Endometrium (tissue), 2 donors: ENCODE results near the gene TPRX1.
"Not testable (repeated sequence)": the region's sequence is repeated elsewhere in the genome, so short reads cannot be mapped to it uniquely, and the experiment has no call there.

Experiments
- FAIRE-seq: peaks from 2 replicates; lab custom pipeline; 2012; peaks lifted over from hg19 to GRCh38; lab: Jason Lieb, UNC
- donor health status: control.
- donor health status: control.

Gene TPRX1, protein sequence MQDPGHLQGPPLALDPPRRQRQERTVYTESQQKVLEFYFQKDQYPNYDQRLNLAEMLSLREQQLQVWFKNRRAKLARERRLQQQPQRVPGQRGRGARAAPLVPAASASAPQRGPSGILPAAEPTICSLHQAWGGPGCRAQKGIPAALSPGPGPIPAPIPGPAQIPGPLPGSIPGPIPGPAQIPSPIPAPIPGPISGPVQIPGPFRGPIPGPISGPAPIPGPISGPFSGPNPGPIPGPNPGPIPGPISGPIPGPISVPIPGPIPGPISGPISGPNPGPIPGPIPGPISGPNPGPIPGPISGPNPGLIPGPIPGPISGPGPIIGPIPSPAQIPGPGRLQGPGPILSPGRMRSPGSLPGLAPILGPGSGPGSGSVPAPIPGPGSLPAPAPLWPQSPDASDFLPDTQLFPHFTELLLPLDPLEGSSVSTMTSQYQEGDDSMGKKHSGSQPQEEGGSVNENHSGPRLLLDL

DNA sequence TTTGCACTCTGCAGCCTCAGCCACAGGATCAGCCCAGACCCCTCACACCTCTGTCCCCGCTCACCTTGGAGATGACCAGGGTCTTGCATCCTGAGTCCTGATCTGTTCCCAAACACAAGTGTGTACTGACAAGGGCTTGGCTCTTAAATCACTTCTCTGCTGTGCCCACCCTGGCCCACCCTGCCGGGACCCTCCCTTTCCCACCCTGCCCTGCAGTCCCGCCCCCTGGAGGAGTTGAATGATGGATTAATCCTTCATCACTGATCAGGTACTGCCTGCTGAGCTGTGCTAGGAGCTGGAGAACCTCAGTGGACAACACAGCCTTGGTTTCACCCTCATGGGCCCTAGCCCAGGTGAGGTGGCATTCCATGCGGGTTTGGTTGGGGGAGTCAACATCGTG, at the start of gene TPRX1:
Gene TPRX1, minus strand, starts transcription at position 101 of the 400 bp plus-strand sequence. Its CDS starts 12 bp downstream, at position 89.
- not testable (repeated sequence) for FAIRE-seq

DNA sequence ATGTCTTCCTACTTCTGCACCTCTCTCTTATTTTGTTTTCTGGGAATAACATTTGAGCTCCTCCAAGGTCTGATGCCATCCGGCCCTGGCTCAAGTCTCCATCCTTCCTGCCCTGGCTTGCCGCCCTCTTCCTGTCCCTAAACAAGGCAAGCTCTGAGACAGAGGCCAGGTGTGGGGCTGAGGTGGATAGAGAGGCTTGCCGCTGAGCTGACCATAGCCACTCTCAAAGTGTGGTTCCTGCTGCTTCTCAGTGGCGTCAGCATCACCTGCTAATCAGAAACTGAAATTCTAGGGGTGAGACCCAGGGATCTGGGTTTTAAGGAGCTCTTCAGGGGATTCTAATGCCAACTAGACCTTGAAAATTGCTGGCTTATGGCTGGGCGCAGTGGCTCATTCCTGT, 48.7 kb upstream of the TPRX1 start:
- no peak for FAIRE-seq

DNA sequence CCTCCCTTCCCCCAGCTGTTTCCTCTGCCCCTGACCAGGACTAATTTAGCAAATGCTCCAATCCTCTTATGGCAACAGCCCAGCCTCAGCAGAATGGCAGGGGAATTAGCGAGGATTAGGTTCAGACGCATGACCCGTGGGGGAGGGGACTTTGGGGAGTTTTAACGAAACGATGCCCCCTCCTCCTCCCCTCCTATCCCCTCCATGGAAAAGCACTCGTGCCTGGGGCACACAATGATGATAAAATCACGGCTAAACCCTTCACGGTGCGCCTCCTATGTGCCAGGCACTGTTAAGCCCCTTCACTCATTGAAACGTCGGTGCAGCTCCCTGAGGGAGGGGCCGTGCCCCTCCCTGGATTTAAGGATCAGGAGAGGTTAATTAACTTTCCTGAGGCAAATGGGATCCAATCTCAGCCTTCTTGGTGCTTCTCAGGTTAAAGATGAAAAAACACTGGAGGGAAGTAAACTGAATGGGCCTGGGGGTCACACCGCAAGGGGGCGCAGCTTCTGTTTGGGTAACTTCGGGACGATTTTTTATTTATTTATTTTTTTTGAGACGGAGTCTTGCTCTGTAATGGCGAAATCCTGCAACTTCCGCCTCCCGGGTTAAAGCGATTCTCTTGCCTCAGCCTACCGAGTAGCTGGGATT, 44.6 kb upstream of the TPRX1 start:
- FAIRE-seq: no peak

DNA sequence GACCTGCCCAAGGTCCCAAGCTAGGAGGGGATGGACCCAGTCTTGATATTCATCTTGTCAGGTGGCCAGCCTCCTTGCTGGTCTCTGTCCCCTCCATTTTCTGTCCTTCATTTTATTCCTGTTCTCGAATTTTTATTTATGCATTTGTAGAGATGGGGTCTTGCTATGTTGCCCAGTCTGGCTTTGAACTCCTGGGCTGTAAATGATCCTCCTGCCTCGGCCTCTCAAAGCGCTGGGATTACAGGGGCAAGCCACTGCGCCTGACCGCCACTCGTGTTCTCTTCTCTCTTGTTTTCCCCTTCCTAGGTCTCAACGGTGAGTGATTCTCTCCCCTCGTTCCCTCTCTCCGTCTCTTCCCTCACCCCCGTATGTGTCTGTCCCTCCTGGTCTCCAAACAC, 44.1 kb upstream of the TPRX1 start:
- no peak for FAIRE-seq

DNA sequence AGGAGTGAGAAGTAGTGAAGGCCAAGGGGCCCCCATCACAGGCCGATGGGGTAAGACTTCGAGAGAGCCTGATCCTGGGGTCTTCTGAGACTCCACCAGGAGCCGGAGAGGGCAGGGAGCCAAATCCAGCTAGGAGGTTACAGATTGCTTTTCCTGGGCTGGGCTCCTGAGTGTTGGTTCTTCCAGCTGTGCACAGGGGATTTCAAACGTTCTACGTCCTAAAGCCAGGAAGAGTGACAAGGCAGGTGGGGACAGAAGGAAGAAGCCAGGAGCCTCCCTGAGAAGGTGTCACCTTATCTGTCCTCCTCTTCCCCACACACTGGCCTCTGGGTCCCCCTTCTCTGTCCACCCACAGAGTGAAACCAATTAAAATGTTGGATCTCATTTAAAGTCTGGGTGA, 38.6 kb upstream of the TPRX1 start:
- no peak for FAIRE-seq

DNA sequence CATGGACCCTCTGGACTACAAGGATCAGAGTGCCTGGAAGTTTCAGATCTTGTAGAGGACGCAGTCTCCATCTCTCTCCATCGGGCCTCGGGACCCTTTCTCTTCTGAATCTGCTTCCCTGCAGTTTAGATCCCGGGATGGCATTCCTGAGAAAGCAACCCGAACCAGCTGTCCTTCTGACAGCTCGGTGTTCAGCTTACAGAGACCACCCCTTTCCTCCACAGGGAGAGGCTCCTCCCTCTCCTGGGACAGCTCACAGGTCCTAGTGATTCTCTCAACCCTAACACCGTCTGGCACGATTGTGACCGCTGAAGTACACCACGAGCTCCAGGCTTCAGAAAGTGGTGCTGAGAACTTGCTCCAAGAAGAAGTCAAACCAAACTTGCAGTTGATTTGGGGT, 35.6 kb upstream of the TPRX1 start:
- FAIRE-seq: no peak

DNA sequence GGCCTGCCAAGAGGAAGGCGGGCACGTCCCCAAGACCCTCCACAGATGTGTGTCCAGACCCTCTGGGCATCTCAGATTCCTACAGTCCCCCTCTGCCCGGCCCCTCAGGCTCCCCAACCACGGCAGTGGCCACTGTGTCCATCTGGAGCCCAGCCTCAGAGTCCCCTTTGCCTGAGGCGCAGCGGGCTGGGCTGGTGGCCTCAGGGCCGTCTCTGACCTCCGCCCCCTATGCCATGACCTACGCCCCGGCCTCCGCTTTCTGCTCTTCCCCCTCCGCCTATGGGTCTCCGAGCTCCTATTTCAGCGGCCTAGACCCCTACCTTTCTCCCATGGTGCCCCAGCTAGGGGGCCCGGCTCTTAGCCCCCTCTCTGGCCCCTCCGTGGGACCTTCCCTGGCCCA, 35.1 kb upstream of the TPRX1 start:
- FAIRE-seq: no peak

DNA sequence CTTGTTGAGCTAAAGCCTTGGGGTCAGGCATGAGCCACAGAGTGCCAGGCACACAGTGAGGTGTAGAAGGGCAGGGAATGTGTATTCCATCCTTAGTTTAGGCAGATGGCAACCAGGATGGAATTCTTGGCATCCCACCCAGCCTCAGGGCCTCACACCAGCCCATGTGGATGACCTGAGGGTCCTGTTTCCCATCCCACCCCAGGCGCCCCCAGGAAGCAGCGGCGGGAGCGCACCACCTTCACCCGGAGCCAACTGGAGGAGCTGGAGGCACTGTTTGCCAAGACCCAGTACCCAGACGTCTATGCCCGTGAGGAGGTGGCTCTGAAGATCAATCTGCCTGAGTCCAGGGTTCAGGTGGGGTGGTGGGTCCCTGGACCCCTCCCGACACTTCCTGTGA, 31.7 kb upstream of the TPRX1 start:
- no peak for FAIRE-seq

DNA sequence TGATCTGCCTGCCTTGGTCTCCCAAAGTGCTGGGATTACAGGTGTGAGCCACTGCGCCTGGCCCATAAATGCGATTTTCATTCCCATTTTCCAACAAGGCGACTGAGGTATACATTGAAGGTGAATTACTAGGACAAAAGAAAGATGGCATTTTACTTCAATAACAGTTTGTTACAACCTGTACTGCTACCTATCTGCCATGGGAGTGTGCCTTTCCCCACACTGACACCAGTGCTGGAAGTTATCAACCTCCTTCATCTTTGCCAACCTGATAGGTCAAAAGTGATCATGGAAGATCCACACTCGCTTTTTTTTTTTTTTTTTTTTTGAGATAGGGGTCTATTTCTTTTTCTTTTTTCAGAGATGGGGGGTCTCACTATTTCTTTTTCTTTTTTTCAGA, 28.4 kb upstream of the TPRX1 start:
- no peak for FAIRE-seq

DNA sequence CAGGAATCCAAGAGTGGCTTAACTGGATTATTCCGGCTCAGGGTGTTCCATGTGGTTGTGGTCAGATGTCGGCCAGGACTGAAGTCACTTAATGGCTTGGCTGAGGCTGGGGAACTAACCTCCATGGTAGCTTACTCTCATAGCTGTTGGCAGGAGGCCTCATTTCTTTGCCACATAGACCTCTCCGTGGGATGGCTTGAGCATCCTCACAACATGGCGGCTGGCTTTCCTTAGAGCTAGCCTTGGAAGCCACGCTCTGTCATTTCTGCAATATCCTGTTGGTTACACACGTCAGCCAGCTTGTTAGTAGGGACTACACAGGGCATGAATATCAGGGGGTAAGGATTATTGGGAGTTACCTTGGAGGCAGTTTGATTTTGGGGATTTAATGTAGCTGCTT, 22.4 kb upstream of the TPRX1 start:
- FAIRE-seq: no peak

DNA sequence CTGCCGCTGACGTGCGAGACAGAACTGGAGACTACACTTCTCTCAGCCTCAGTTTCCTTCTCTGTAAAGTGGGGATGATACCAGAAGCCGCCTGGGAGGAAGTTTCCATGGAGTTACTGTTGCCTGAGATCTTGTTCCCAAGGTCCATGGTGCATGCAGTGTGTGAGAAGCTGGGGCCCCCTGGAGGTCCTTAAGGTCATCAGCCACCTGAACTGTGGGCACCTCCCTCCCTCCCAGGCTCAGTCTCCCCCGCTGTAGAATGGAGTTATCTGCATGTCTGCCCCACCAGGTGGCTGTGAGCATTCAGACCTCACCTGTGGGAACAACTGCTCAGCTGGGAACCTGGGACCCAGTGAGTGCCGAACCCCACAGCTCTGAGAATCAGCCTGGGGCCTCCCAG, 20.0 kb upstream of the TPRX1 start:
- no peak for FAIRE-seq

DNA sequence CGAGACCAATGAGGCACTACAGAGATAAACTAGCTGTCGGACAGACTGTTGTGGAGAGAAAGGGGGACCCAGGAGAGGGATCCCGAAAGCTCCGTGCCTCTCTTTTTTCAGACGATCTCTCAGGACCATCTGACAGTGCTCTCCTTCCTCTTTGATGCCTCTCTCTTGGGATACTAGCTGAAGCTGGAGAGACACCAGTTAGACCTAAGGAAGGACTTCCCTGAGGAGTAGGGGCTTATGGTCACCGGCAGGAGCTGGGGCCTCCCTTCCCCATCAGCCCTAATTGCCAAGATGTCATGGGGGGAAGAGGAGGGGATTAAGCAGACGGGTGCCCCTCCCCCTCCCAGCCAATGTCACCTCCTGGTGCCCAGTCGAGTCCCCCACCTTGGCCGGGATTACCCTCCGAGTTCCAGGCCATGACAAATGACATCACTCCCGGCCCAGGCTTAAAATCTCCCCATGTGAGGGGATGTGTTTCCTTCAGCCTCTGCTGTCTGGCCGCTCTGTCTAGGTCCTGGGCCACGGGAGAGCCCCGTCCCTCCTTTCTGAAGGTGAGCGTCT, 17.2 kb upstream of the TPRX1 start, which contains the start of gene CRX:
Gene CRX, plus strand, starts transcription at position 478 of the 561 bp plus-strand sequence. CDS start 12,507 bp downstream, outside the sequence.
- FAIRE-seq: no peak

DNA sequence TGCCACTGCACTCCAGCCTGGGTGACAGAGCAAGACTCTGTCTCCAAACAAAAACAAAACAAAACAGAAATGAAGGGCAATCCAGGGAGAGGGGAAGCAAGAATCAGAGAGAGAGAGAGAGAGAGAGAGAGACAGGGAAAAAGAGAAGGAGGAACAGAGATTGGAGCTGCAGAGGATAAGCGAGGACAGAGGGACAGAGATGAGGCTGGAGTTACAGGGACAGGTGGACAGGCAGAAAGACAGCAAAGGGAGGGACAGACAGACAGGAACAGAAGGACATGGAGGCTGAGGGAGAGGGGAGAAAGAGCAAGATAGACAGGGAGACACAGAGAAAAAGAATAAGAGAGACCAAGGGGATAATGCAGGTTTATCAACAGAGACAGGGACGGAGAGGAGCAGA, 16.1 kb upstream of the TPRX1 start:
- no peak for FAIRE-seq

DNA sequence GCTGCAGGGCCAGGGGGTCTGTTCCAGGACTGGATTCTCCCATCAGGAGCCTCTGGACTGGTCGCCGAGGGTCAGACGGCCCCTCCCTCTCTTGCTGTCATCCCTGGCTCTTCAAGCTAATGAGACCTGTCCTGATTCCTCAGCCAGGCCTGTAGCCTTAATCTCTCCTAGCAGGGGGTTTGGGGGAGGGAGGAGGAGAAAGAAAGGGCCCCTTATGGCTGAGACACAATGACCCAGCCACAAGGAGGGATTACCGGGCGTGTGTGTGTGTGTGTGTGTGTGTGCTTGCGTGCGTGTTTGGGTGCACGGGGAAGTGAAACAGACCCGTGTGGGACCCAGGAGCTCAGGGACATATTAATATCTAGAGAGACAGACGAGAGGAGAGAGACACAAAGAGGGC, 15.5 kb upstream of the TPRX1 start:
- FAIRE-seq: no peak

DNA sequence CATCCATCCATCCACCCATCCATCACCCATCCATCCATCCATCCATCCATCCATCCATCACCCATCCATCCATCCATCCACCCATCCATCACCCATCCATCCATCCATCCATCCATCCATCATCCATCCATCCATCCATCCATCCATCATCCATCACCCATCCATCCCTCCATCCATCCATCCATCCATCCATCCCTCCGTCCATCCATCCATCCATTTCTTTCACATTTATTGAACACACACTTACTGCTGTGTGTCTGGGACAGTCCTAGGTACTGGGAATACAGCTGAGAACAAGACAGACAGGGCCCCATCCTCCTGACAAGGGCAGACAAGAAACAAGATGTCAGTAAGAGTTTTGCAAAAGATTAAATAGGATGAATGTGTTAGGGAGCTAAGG, 13.9 kb upstream of the TPRX1 start:
- not testable (repeated sequence) for FAIRE-seq

DNA sequence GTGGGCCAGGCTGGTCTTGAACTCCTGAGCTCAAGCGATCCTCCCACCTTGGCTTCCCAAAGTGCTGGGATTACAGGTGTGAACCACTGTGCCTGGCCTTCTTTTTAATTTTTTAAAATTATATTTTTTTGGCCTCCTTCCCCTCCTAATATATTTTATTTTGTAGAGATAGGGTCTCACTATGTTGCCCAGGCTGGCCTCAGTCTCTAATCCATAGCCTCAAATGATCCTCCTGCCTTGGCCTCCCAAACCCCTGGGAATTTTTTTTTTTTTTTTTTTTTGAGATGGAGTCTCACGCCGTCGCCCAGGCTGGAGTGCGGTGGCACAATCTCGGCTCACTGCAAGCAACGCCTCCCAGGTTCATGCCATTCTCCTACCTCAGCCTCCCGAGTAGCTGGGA, 11.9 kb upstream of the TPRX1 start:
- FAIRE-seq: not testable (repeated sequence)

DNA sequence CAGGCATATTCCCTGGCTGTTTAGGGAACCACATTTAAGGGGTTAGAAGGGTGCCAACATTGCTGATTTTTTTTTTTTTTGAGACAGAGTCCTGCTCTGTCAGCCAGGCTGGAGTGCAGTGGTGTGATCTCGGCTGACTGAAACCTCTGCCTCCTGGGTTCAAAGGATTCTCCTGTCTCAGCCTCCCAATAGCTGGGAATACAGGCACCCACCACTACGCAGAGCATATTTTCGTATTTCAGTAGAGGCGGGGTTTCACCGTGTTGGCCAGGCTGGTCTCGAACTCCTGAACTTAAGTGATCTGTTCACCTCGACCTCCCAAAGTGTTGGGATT, 9.6 kb upstream of the TPRX1 start:
- no peak for FAIRE-seq

DNA sequence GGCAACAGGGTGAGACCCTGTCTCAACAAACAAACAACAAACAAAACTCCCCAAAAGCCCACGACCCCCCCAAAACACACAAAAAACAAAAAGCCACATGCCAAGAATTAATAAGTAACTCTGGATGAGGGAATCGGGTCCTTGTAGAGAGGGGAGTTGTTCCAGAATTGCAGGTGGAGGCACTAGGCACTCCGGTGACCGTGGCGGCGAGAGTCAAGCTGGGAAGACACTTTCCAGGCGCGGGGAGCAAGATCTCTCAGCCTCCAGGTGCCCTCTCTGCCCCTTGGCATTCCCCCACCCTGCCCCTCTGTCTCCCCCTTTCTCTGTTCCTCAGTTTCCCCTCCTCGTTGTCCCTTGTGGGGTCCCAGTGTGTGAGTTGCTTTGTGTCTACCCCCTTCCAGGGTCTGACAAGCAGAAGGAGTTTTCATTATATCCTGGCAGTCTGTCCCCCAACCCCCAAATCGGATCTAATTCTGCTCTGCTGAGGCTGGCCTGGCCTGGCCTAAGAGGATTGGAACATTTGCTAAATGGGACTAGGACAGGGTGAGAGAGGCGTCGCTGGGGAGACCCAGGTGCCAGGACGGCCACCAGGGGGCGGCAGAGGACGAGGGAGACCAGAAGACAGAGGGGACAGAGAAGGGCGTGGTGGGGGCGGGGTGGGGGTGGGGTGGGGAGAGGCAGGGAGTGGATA, 9.1 kb upstream of the TPRX1 start:
- FAIRE-seq: no peak

DNA sequence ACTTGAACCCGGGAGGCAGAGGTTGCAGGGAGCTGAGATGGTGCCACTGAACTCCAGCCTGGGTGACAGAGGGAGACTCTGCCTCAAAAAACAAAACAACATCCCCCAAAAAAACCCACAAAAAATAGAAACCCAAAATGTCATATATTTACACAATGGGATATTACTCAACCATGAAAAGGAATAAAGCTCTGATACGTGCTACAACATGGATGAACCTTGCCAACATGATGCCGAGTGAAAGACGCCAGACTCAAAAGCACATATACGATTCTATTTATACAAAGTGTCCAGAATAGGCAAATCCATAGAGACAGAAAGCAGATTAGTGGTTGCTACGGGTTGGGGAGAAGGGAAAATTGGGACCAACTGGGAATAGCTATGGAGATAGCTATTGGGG, 2.1 kb upstream of the TPRX1 start:
- no peak for FAIRE-seq

DNA sequence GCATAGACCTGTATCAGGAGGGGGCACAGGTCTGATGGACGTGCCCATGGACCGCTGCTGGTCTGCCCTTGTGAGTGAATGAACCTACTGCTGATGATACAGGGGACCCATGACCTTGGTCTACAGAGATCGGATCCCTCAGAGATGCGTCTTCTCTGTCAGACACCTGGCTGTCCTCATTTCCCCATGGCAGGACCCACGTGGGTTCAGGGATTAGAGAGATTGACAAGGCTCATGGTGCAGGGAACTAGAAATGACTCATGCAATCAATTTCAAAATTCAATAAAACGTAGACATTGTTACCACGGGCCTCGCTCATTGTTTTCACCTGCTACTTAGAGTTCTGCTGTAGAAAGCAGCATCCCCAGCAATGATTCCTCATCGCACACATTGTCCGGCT, 962 bp upstream of the TPRX1 start:
- no peak for FAIRE-seq

DNA sequence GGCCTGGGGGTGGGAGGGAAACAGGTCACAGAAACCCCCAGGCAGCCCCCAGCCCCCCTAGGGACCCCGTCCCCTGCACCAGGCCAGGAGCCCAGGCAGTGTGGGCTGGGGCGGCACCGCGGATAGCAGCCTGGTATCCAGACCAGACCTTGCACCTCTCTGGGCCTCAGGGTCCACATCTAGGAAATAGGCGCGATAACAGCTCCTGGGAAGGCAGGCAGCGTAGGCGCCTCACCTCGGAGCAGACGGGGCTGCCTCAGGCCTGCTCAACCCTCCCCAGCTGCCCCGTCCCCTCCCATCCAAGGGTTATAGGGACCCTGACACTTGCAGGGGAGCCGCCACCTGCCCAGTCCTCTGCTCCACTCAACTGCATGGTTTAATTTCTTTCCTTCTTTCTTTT, 680 bp downstream of the TPRX1 start:
- not testable (repeated sequence) for FAIRE-seq

DNA sequence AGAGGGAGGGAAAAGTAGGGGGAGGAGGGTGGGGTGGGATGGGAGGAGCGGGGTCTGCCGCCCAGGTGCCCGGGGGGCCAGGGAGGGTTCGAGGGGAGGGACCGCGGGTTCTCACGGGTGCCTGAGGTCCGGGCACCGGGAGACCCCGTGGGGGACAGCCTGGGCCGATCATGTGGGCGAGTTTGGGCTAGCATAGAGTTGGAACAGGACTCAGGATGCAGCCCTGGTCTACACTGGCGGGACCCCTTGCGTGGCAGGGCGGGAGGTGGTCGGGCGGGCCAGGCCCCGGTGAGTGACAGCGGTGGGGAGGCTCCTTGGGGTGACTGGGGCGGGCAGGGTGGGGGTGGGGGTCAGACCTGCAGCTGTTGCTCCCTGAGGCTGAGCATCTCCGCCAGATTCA, 1.2 kb downstream of the TPRX1 start:
- not testable (repeated sequence) for FAIRE-seq

DNA sequence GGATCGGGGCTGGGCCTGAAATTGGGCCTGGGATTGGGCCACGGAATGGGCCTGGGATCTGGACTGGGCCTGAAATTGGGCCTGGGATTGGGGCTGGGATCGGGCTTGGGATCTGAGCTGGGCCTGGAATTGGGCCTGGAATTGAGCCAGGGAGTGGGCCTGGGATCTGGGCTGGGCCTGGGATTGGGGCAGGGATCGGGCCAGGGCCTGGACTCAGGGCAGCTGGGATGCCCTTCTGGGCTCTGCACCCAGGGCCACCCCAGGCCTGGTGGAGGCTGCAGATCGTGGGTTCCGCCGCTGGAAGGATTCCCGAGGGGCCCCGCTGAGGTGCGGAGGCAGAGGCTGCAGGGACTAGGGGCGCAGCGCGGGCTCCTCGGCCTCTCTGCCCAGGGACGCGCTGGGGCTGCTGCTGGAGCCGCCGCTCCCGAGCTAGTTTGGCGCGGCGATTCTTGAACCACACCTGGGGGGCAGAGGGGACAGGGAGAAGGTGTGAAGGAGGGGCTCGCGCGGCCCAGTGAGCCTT, 1.8 kb downstream of the TPRX1 start:
- FAIRE-seq: no peak
